HG02763 (cell line): ENCODE results near the gene TGOLN2.
A peak's percentile ranks its signal among the peaks of the same experiment; 100 is the strongest.
"Not testable (repeated sequence)": the region's sequence is repeated elsewhere in the genome, so short reads cannot be mapped to it uniquely, and the experiment has no call there.

Source experiments
- ATAC-seq: cut with Tn5 transposase; IDR thresholded peaks from one replicate; pipeline ENCODE4 v1.9.1; 2021; ENCODE audit warnings: mild to moderate bottlenecking, moderate library complexity; ENCODE audit not compliant: unreplicated experiment

TGOLN2 gene

DNA sequence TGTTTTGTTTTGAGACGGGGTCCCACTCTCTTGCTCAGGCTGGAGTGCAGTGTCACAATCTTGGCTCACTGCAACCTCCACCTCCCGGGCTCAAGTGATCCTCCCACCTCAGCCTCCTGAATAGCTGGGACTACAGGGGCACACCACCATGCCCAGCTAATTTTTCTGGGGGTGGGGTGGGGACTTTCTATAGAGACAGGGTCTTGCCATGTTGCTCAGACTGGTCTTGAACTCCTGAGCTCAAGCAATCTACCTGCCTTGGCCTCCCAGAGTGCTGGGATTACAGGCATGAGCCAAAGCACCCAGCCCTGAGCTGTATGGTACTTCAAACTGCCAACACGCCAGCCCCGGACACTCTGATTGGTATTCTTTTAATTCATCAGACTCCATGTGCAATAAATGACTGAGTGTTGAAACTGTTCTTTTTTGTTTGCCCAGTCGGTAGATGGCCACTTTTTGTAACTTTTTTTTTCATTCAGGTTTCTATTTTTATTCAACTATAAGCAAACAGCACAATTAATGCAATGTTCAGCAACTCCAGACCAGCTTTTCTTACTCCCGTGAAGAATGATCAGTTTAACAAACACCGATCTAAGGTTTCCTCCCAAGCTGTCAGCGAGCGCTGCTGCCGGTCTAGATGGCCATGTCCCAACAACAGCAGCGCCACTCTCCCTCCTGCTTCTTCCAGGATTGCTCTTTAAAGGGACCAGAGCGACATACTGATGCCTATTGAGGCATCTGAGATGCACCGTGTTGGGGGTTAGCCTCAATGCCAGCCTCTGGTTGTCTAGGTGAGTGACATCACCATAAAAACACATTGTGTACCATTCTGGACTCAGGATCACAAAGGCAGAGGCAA is 12.5 kb upstream of the TGOLN2 start:
- ATAC-seq, result no peak

DNA sequence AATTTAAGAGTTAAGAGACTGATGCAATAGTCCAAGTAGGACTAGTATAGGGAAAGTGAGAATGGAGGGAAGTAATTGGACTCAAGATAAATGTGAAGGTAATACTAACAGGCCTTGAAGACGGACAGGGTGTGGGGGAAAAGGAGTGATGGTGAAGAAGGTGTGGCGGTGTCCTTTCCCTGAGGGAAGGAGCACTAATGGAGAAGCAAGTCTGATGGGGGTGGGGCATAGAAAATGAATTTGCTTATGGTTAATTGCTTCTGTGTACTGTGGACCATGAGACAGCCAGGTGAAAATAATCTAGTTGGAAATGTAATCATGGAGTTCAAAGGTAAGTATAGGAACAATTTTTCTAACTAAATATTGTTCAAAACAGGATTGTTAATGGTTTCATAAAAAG is 7.1 kb upstream of the TGOLN2 start:
- ATAC-seq, result no peak

DNA sequence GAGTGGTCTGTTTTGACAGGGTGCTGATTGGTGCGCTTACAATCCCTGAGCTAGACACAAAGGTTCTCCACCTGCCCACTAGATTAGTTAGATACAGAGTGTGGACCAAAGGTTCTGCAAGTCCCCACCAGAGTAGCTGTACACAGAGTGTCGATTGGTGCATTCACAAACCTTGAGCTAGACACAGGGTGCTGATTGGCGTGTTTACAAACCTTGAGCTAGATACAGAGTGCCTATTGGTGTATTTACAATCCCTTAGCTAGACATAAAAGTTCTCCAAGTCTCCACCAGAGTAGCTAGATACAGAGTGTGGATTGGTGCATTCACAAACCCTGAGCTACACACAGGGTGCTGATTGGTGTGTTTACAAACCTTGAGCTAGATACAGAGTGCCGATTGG is 6.1 kb upstream of the TGOLN2 start:
- ATAC-seq, result not testable (repeated sequence)

DNA sequence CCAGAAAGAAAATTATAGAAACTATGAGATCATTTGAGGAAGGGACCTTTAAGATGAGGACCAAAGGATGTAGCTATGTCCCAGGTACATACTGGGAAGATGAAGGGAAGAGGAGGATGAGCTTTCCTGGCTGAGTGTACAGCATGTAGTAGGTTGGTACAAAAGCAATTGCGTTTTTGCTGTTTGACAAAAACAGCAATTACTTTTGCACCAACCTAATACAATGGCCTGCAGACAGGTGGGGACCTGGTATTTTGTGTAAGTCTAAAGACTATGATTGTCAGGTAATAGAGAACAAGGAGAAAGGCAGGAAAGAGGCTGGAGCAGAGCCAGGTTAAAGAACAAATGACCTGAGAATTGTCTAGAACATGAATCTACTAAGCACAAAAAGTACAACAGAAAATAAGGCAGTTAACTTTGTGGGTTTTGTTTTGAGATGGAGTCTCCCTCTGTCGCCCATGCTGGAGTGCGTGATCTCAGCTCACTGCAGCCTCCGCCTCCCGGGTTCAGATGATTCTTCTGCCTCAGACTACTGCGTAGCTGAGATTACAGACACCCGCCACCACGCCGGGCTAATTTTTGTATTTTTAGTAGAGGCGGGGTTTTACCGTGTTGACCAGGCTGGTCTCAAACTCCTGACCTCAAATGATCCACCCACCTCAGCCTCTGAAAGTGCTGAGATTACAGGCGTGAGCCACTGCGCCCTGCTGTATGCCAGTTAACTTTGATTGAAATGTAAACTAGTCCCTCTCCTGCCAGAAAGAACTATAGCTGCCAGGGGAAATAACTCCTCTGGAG is 3.2 kb upstream of the TGOLN2 start:
- no peak for ATAC-seq

DNA sequence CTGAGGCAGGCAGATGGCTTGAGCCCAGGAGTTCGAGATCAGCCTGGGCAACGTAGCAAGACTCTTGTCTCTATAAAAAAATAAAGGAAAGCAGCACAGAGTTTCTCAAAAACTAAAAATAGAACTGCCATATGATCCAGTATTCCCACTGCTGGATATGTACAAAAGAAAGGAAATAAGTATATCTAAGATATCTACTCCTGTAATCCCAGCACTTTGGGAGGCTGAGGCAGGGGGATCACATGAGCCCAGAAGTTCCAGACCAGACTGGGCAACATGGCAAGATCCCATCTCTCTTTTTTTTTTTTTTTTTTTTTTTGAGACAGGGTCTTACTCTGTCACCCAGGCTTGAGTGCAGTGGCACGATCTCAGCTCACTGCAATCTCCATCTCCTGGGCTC is 1.9 kb upstream of the TGOLN2 start:
- ATAC-seq, result not testable (repeated sequence)

DNA sequence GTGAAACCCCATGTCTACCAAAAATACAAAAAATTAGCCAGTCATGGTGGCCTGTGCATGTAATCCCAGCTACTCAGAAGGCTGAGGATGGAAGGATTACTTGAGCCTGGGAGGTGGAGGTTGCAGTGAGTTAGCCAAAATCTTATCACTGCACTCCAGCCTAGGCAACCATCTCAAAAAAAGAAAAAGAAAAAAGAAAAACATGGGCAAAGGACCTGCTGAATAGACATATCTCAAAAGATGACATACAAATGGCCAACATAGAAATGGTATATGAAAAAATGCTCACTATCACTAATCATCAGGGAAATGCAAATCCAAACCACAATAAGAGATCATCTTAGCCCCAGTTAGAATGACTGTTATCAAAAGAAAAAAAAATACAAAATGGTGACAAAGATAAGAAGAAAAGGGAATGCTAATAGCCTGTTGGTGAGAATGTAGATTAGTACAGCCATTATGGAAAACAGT is 1.4 kb upstream of the TGOLN2 start:
- ATAC-seq, result no peak

DNA sequence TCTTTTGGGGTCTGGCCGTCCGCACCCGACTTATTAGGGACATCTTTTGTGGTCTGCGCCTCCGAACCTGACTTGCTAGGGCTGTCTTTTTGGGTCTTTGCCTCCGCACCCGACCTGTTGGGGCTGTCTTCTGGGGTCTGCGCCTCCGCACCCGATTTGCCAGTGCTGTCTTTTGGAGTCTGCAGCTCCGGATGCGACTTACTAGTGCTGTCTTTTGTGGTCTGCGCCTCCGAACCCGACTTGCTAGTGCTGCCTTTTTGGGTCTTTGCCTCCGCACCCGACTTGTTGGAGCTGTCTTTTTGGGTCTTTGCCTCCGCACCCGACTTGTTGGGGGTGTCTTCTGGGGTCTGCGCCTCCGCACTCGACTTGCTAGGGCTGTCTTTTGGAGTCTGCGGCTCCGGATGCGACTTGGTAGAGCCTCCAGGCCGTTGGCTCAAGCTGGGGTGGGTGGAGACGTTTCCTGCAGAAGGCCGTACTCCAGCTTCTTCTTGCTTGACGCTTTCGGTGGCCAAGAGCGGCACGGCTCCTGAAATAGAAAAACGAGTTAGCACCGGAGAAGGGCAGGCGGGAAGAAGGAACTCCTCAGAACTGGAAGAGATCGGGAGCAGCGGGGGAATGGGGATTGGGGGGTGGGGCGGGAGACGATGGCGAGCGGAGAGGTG is 498 bp downstream of the TGOLN2 start:
- ATAC-seq, result peak; percentile 27

DNA sequence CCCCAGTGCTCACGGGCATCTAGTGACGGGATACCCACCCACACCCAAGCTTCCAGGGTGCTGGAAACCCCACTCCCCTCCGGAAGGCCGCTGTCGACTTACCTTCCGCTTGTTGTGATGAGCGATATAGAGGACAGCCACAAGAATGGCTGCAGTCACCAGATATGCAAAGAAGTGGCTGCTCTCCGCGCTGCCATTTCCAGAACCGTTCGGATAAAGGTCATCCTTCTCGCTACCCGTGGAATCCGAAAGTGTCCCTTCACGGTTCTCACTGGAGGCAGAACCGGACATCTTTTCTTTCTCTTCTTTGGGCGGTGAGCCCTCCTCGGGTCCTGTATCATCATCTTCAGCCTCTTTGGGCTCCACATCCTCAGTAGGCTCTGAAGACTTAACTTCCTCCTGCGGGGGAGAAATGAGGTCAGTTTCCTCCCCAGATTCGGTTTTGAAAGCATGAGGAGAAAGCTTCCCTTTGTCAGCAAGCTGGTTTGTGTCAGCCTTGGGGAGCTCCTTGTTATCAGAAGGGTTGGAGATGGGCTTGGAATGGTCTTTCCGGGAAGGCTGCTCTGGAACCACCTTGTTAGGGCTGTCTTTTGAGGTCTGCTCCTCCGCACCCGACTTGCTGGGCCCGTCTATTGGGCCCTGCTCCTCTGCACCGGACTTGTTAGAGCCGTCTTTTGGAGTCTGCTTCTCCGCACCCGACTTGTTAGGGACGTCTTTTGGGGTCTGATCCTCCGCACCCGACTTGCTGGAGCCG is 1.2 kb downstream of the TGOLN2 start:
- peak; percentile 27 for ATAC-seq

DNA sequence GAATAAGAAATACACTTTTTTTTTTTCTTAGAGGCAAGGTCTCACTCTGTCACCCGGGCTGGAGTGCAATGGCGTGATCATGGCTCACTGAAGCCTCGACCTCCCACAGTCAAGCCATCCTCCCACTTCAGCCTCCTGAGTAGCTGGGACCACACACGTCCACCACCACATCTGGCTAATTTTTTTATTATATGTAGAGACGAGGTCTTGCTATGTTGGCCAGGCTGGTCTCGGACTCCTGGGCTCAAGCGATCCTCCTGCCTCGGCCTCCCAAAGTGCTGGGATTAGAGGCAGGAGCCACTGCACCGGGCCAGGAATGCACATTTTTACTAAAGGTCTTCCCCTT is 2.4 kb downstream of the TGOLN2 start:
- no peak for ATAC-seq

DNA sequence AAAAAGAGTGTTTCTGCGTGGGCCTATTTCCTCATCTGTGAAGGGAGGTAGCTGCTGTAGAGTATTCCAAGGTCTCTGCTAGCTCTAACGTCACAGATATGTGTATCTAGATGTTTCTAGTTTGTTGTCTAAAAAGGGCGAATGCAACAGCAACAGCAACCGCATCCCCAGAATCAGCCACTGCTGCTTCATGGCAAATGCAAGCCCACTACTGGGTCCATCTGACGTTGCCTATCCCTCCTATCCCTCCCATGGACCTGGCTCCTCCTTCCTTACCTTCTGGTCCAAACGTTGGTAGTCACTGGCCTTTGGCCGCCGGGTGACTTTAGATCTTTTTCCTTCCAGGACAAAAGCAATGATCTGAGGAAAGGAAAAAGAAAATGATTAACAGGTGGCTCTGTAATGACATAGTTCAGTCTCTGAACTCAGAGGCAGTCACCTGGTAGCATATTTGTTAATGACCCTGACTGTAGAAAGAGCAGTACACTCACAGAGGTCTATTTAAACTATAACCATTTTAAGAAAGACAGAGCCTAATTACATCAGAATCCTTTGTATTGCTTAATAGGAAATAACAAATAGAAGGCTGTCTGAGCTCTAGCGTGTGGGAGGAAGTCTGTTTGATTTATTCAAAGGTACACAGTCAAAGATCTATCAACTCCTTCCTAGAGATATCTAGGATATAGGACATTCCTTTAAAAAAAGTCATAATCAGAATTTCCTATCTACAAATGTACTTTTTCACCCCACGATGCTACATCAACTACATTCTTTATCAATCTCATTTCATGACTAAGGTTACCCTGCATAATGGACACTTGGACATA is 2.9 kb downstream of the TGOLN2 start:
- ATAC-seq, result no peak

DNA sequence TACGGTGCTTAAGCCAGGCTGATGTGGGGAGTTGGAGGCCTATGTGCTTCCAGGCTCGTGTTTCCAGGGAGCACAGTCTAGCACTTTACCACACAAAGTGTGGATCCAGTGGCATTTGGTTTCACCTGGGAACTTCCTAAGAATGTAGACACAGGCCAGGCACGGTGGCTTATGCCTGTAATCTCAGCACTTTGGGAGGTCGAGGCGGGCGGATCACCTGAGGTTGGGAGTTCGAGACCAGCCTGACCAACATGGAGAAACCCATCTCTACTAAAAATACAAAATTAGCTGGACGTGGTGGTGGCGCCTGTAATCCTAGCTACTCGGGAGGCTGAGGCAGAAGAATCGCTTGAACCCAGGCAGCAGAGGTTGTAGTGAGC is 3.8 kb downstream of the TGOLN2 start:
- ATAC-seq, result not testable (repeated sequence)

DNA sequence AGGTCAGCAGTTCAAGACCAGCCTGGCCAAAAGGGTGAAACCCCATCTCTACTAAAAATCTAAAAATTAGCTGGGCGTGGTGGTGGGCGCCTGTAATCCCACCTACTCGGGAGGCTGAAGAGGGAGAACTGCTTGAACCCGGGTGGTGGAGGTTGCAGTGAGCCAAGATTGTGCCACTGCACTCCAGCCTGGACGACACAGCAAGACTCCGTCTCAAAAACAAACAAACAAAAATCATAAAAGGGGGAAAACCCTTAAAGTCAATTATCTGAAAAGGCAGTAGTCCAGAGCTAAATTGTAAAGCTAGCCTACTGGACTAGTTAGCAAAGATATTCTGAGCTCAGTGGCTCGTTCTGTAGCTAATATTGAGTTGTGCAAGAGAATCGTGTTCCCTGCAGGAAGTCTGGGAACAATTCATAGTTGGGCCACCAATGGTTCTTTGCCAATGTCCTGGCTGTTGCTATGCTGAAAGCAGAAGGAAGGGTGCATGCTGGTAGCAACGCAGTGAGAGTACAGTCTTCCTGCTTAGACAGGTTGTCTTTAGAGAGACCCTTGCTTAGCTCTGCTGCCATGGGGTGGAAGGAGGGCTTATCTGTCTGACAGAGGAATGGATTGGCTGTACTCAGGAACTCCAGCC is 4.3 kb downstream of the TGOLN2 start:
- no peak for ATAC-seq

DNA sequence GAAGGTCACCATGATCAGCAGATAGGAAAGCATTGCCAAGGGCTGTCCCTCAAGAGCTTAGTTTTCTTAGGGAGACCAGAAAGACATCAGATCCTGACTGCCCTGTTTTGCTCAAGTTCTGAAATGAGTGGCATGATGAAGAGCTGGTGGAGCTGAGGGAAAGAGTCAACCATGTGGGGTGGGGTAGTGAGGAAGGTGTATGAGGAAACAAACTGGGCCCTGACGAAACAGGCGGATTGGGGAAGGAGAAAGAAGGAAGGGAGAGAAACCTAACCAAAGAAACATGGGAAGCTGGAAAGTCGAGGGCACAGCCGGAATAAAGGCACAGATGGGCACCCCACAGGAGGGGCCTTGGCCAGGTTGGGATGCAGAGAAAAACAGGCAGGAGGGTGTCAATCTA is 8.0 kb downstream of the TGOLN2 start:
- ATAC-seq, result no peak

DNA sequence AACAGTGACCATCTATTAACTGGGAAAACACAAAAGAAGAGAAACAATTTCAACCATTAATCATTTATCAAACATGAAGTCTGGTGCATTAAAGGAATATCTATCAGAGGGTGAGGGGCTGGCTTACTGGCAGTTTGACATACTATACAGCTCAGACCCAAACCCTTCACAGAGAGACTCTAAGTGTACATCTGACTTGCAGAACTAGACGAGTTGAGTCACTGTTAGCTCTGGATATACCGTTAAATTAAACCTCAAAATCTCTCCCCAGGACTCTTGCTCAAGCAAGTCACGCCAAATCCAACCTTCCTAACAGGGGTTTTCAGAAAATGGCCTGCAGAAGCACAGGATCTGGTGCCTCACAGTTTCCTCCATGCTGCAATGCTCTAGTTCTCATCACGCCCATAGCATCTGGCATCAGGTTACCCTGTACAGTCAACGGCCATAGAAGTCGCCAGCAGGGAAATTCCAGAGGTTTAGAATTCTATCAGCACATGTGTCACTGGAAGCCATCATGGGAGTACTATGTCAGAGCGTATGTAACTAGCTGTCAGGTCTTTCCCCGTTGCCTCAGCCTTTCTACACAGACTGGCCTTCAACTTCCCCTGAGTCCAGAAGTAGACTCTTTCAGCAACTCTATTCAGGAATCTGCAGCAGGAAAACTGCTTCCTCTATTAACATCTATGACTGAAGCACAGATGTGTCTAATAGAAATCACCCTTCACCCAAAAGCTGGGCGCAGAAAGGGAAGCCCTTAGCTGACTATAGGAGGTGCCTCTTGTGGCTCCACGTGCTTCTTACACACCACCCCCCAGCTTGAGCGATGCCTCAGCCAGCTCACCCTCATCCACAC is 9.3 kb downstream of the TGOLN2 start:
- peak; percentile 51 for ATAC-seq

DNA sequence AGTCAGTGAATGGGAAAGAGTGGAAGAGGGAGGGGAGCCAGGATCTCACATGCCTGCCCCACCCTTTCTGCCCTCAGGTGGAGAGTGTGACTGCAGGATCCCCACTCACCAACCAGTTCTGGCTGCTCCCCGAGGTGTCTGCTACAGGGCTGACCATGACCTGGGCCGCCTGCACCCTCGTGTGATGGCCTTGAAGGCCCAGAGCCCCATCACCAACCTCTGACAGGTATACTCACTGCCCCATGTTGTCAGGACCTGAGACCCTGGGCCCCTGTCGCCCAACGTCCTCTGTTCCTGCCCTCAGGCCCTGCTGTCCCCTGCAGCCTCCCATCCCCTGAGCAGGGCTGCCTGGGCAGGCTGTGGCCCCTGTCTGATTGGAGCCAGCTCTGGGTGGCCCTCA is 11.9 kb downstream of the TGOLN2 start:
- ATAC-seq, result not testable (repeated sequence)

DNA sequence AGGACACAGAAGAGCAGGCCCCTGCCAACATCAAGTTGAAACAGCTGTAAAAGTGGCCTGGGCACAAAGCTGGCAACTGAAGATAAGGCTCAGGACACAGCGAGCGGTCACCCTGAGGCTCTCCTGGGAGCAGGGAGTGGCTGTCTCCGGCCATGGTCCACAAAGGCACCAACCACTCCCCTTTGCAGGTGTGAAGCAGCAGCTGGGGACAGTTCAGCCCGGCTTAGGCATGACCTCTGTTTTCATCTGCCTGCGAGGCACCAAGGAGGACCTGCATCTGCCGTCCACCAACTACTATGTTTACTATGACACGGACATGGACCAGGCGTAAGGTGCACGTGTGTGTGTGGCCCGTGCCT is 12.9 kb downstream of the TGOLN2 start:
- ATAC-seq, result no peak

DNA sequence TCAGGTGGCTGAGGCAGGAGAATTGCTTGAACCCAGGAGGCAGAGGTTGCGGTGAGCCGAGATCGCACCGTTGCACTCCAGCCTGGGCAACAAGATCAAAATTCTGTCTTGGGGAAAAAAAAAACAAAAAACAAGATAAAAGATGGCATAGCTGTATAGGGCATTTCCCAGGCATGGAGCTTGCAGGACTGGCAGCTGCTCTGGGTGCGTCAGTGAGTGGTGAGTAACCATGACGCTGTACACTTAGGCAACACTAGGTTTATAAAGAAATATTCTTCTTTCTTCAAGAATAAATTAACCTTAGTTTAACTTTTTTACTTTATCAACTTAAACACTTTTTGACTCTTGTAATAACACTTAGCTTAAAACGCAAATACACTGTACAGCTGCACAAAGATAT is 15.4 kb downstream of the TGOLN2 start:
- ATAC-seq, result no peak

DNA sequence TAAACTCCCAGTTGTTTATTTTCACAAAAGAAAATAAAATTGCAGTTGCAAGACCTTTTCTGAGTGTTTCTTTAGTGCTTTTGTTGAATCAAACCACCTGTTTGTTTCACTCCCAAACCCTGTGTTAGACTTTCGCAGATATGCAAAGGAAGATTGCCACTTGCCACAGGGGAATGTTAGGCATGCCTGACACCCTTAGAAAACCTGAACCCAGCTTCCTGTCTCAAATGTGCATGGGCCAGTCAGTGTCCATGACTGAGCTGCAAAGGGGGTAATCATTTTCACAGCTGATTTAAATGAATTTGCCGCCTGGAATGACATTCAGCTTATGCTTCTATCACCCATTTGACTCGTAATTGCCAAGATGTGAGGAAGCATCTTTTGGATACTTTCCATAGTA is 17.5 kb downstream of the TGOLN2 start:
- ATAC-seq, result peak; percentile 81
